Keratinocyte (primary cell): ENCODE measurements around the gene C9orf50. TPM values are rescaled to one million over a fixed set of nuclear protein-coding genes. Genes with fewer than 3 reads are reported as not detected.

ENCODE experiments used
- DNase-seq: peaks from one replicate; pipeline ENCODE4 v3.0.0-alpha.2; 2011; ENCODE audit warnings: low read depth, missing footprints, low spot score
- FAIRE-seq: peaks from 2 replicates; lab custom pipeline; 2011; peaks lifted over from hg19 to GRCh38; lab: Jason Lieb, UNC
- H2AFZ ChIP-seq: 2 replicates; pipeline ENCODE4 v1.6.0; 2012; ENCODE audit warnings: low read length, control low read depth, inconsistent platforms; ENCODE audit not compliant: control insufficient read depth
- H3K27ac ChIP-seq: 2 replicates; pipeline ENCODE4 v1.5.1; 2011; ENCODE audit warnings: low read length; ENCODE audit not compliant: control insufficient read depth, insufficient read depth
- H3K27me3 ChIP-seq: 3 replicates; pipeline ENCODE4 v1.6.0; 2011; ENCODE audit warnings: low read length; ENCODE audit not compliant: control insufficient read depth, insufficient read depth; ENCODE audit errors: extremely low read depth
- H3K36me3 ChIP-seq, 2 experiments: 2 replicates in 1 of 2; 3 replicates in 1 of 2; pipeline ENCODE4 v1.5.1; 2011; ENCODE audit warnings: low read length in 2 of 2, mild to moderate bottlenecking in 1 of 2; ENCODE audit not compliant: control insufficient read depth in 2 of 2, insufficient read depth in 2 of 2; ENCODE audit errors: extremely low read depth in 1 of 2
- H3K4me1 ChIP-seq: 3 replicates; pipeline ENCODE4 v1.5.1; 2011; ENCODE audit warnings: low read length; ENCODE audit not compliant: control insufficient read depth, insufficient read depth; ENCODE audit errors: extremely low read depth
- H3K4me2 ChIP-seq: 3 replicates; pipeline ENCODE4 v1.6.0; 2011; ENCODE audit warnings: low read depth, low read length; ENCODE audit not compliant: control insufficient read depth, insufficient read depth; ENCODE audit errors: extremely low read depth
- H3K4me3 ChIP-seq, 3 experiments: fragments of 200-600 bp in 1 of 3; sonication (generic) in 1 of 3; 2 replicates in 2 of 3; 3 replicates in 1 of 3; pipeline ENCODE4 v1.5.1; 2011 to 2016; ENCODE audit warnings: low read length in 3 of 3, mild to moderate bottlenecking in 3 of 3, control low read depth in 2 of 3, inconsistent platforms in 1 of 3, low read depth in 1 of 3, mixed read lengths in 1 of 3, mixed run types in 1 of 3, moderate library complexity in 1 of 3; ENCODE audit not compliant: control insufficient read depth in 2 of 3, insufficient read depth in 2 of 3; ENCODE audit errors: extremely low read depth in 1 of 3
- H3K79me2 ChIP-seq: 2 replicates; pipeline ENCODE4 v1.6.0; 2012; ENCODE audit warnings: low read length; ENCODE audit not compliant: control insufficient read depth, insufficient read depth
- H3K9ac ChIP-seq: 3 replicates; pipeline ENCODE4 v1.6.0; 2011; ENCODE audit warnings: low read length; ENCODE audit not compliant: control insufficient read depth, insufficient read depth; ENCODE audit errors: extremely low read depth
- H3K9me1 ChIP-seq: 3 replicates; pipeline ENCODE4 v1.6.0; 2011; ENCODE audit warnings: low read length; ENCODE audit not compliant: control insufficient read depth, insufficient read depth; ENCODE audit errors: extremely low read depth
- H3K9me3 ChIP-seq: 2 replicates; pipeline ENCODE4 v1.5.1; 2012; ENCODE audit warnings: low read depth, low read length; ENCODE audit not compliant: control insufficient read depth
- H4K20me1 ChIP-seq: 3 replicates; pipeline ENCODE4 v1.6.0; 2011; ENCODE audit warnings: low read length; ENCODE audit not compliant: control insufficient read depth, insufficient read depth; ENCODE audit errors: extremely low read depth
- EZH2 ChIP-seq: IDR thresholded peaks from one replicate; pipeline ENCODE4 v1.6.1; 2012; ENCODE audit warnings: inconsistent platforms, mild to moderate bottlenecking, low read length, moderate library complexity
- dilution Hi-C: fragments of 300-500 bp; cut with MboI; formaldehyde crosslinking; loops from one replicate; pipeline ENCODE4 v1.7.0; 2020; ENCODE audit warnings: low sequenced_read_pairs; ENCODE audit not compliant: extremely low pct_ligation_motif_present
- polyA plus RNA-seq, 5 experiments: library from polyadenylated mRNA; depleted of rRNA in 3 of 5; stranded (reverse) in 3 of 5; stranded (forward) in 1 of 5; unstranded in 1 of 5; fragments of >200 nt; gene quantifications; 1 replicate in 1 of 5; 2 replicates in 3 of 5; 3 replicates in 1 of 5; pipeline versions ENCODE4 v1.2.1 to v1.2.3, GENCODE V29; 2011 to 2012; ENCODE audit warnings: missing spikeins in 2 of 5, low read depth in 1 of 5, low replicate concordance in 1 of 5
- TF ChIP-seq, protein P1 (sequence below), 3 experiments: IDR thresholded peaks in 1 of 3; conservative IDR thresholded peaks in 1 of 3; optimal IDR thresholded peaks in 1 of 3; 2 replicates in 2 of 3; 3 replicates in 1 of 3; pipeline versions ENCODE3 to v1.5.1; 2011; ENCODE audit warnings: low read length in 3 of 3, mild to moderate bottlenecking in 3 of 3, moderate library complexity in 2 of 3, control low read depth in 1 of 3, inconsistent platforms in 1 of 3; ENCODE audit not compliant: insufficient read depth in 2 of 3; ENCODE audit errors: extremely low read depth in 1 of 3

Gene C9orf50
- polyA plus RNA-seq, 1 donor (not counting 4 experiments of a cell fraction or from before 2014, with no cell fraction given), result not detected

DNA sequence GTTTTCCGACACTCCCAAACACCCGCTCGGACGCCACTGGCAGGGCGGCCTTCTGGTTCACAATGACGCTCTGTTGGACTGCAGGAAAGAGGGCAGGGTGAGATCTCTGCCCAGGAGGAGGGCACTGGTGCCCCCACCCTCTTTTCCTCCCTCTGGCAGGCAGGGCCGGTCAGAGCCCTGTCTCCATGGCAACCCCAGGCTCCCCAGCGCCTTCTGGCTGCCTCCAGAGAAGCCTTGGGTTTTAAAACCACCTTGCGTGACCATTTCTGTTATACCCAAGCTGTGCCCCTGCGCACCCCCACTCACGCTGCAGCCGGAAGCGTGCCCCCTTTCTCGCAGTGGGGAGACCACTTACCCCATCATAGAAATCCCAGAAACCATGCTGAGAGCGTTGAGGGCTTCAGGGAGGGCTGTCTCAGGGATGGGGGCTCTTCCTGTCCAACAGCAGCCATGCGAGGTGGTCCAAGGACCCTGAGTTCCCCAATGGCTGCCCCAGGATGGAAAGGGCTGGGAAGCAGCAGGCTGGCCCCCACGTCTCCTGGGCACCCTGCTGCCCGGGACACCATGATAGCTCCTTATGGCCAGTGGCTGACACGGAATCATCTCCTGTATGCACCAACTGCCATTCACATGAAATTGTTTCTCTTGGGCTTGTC lies 7.3 kb downstream of the C9orf50 start:
- peaks cover 16% of the 10 kb centered on the region for H3K4me1 ChIP-seq
- H3K79me2 ChIP-seq, result no peaks in the 10 kb centered on the region
- FAIRE-seq, result no peak
- H2AFZ ChIP-seq, result no peak overlapping the region
- no peak overlapping the region for H3K4me2 ChIP-seq
- no peak for DNase-seq
- no peak overlapping the region for H3K4me3 ChIP-seq
- H3K9me1 ChIP-seq, result no peaks in the 10 kb centered on the region
- TF ChIP-seq, protein P1, sequence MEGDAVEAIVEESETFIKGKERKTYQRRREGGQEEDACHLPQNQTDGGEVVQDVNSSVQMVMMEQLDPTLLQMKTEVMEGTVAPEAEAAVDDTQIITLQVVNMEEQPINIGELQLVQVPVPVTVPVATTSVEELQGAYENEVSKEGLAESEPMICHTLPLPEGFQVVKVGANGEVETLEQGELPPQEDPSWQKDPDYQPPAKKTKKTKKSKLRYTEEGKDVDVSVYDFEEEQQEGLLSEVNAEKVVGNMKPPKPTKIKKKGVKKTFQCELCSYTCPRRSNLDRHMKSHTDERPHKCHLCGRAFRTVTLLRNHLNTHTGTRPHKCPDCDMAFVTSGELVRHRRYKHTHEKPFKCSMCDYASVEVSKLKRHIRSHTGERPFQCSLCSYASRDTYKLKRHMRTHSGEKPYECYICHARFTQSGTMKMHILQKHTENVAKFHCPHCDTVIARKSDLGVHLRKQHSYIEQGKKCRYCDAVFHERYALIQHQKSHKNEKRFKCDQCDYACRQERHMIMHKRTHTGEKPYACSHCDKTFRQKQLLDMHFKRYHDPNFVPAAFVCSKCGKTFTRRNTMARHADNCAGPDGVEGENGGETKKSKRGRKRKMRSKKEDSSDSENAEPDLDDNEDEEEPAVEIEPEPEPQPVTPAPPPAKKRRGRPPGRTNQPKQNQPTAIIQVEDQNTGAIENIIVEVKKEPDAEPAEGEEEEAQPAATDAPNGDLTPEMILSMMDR (optimal IDR thresholded peaks at IDR 0.05 in 1 of 3, IDR thresholded peaks at IDR 0.05 in 1 of 3, conservative IDR thresholded peaks at IDR 0.05 in 1 of 3; ENCODE audit: extremely low read depth in 1 of 3, insufficient read depth in 2 of 3, low read length in 3 of 3), result no peak
- no peak for TF ChIP-seq EZH2
- H3K36me3 ChIP-seq, result no peaks in the 10 kb centered on the region
- dilution Hi-C loops, result loop anchor here (25.0 kb wide), 1 partner anchor 451 kb away; no protein-coding TSS in a partner anchor
- no peak overlapping the region for H3K27ac ChIP-seq
- no peaks in the 10 kb centered on the region for H4K20me1 ChIP-seq
- H3K9ac ChIP-seq, result no peak overlapping the region
- no peaks in the 10 kb centered on the region for H3K9me3 ChIP-seq
- no peaks in the 10 kb centered on the region for H3K27me3 ChIP-seq

DNA sequence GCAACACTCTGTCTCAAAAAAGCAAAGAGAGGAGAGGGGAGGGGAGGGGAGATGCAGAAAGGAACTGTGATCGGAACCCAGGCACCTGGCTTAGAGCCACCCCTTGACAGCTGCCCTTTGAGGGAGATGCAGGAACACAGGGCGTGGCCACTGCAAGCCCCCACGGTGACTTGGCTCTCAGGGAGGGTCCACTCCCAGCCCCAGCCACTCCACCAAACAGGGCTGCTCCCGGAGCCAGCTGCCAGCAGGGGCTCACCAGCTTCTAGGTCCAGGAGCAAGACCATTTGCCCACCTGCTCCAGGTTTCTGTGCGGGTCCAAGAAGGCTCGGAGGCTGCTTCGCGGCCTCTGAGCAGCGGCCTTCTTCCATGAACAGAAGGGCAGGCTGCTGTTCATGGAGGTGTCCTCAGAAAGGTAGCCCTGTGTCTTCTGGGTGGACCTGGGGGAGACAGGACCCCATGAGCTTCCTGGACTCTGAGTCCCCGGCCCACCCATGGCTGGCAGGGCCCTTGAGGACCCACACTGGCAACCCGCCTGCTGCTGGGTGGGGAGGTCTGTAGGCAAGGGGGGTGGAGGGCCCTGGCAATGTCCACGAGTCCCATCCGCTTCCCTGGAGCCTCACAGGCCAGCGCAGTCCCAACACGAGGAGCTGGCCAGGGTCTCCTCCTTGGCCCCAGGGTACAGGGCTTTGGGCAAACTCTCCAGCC lies 7.9 kb downstream of the C9orf50 start:
- Histone ChIP-seq H3K4me3 (no peak overlapping the region), H3K4me1 (peaks cover 16% of the 10 kb centered on the region)
- dilution Hi-C loops, result loop anchor here (25.0 kb wide), 1 partner anchor 451 kb away; no protein-coding TSS in a partner anchor

More for the DNA sequence above, 7.9 kb downstream of the C9orf50 start:
- Histone ChIP-seq H3K27me3 (no peaks in the 10 kb centered on the region), H3K27ac (no peak overlapping the region), H3K4me2 (no peak overlapping the region), H3K9me3 (no peaks in the 10 kb centered on the region), H3K9ac (no peak overlapping the region), H2AFZ (no peak overlapping the region), H3K36me3 (no peaks in the 10 kb centered on the region), H3K79me2 (no peaks in the 10 kb centered on the region), H4K20me1 (no peaks in the 10 kb centered on the region), H3K9me1 (no peaks in the 10 kb centered on the region)
- no peak for TF ChIP-seq EZH2
- TF ChIP-seq, protein P1 (optimal IDR thresholded peaks at IDR 0.05 in 1 of 3, IDR thresholded peaks at IDR 0.05 in 1 of 3, conservative IDR thresholded peaks at IDR 0.05 in 1 of 3; ENCODE audit: extremely low read depth in 1 of 3, insufficient read depth in 2 of 3, low read length in 3 of 3), result no peak
- FAIRE-seq (no peak), DNase-seq (no peak)
